Measurements from ENCODE around the gene CACHD1. TPM values are rescaled to one million over a fixed set of nuclear protein-coding genes. Genes with fewer than 3 reads are reported as not detected.

Gene CACHD1
- polyA plus RNA-seq, 10 donors, result 11.0 to 17.7 (median 12.2) TPM

- DNase-seq, result peak in 2 of 3 donors; percentile 30 to 41
These were observed 79.7 kb downstream of the CACHD1 start for GRCh38 chr1:64549464-64550239.

- DNase-seq, result no peak
These were observed 80.6 kb downstream of the CACHD1 start for GRCh38 chr1:64550510-64550909.

GRCh38 chr1:64550946-64551605, 81.1 kb downstream of the CACHD1 start:
- no peak for DNase-seq

- DNase-seq, result no peak
These were observed 83.4 kb downstream of the CACHD1 start for GRCh38 chr1:64553285-64553684.

- no peak for DNase-seq
These were observed 86.0 kb downstream of the CACHD1 start for GRCh38 chr1:64555947-64556346.

- DNase-seq, result no peak
These were observed 92.1 kb downstream of the CACHD1 start for GRCh38 chr1:64561993-64562392.

- DNase-seq, result no peak
These were observed 94.1 kb downstream of the CACHD1 start for GRCh38 chr1:64563958-64564565.

GRCh38 chr1:64564891-64565290, 95.0 kb downstream of the CACHD1 start:
- no peak for DNase-seq

GRCh38 chr1:64567426-64568170, 97.7 kb downstream of the CACHD1 start:
- DNase-seq, result no peak

GRCh38 chr1:64568171-64568450, 98.2 kb downstream of the CACHD1 start:
- DNase-seq, result peak in 1 of 3 donors; percentile 12

GRCh38 chr1:64569411-64569810, 99.5 kb downstream of the CACHD1 start:
- no peak for DNase-seq

GRCh38 chr1:64570267-64570855, 100.4 kb downstream of the CACHD1 start:
- no peak for DNase-seq

- DNase-seq, result no peak
These were observed 102.4 kb downstream of the CACHD1 start for GRCh38 chr1:64572222-64572900.

GRCh38 chr1:64574301-64574700, 104.4 kb downstream of the CACHD1 start:
- no peak for DNase-seq

GRCh38 chr1:64575881-64576676, 106.2 kb downstream of the CACHD1 start:
- DNase-seq, result no peak

- DNase-seq, result no peak
These were observed 108.5 kb downstream of the CACHD1 start for GRCh38 chr1:64578270-64578973.

- DNase-seq, result no peak
These were observed 109.8 kb downstream of the CACHD1 start for GRCh38 chr1:64579767-64580166.

- no peak for DNase-seq
These were observed 111.4 kb downstream of the CACHD1 start for GRCh38 chr1:64581135-64581842.

GRCh38 chr1:64581843-64582185, 111.9 kb downstream of the CACHD1 start:
- DNase-seq, result no peak
